ENCODE results near the gene STARD10. TPM values are rescaled to one million over a fixed set of nuclear protein-coding genes. Genes with fewer than 3 reads are reported as not detected.

STARD10 gene
- total RNA-seq, 4 donors from 2014 or later = 42.2 to 83.1 (median 49.4) TPM

GRCh38 chr11:72725724-72726028 is 68.2 kb downstream of the STARD10 start:
- no peak overlapping the region for H3K4me3 ChIP-seq
- peaks cover 0 to 11% (median 0%) of the 10 kb centered on the region in 3 donors for H3K36me3 ChIP-seq
- no peaks in the 10 kb centered on the region for H3K9me3 ChIP-seq
- H3K4me1 ChIP-seq = peaks cover 16 to 51% (median 29%) of the 10 kb centered on the region in 3 donors
- no peaks in the 10 kb centered on the region for H3K27me3 ChIP-seq
- intact Hi-C loops (cut with DNase I) = loop anchor here (5.0 kb wide), 2 partner anchors 67 to 452 kb away; partner anchors contain the start of gene STARD10
- TF ChIP-seq POLR2A (IDR thresholded peaks at IDR 0.05) (no peak), CTCF (IDR thresholded peaks at IDR 0.05) (no peak)
- peak overlapping the region in 1 of 4 donors; percentile 48 for H3K27ac ChIP-seq
- 76 to 83% methylated on average over 4 of the region's 4 CpGs for whole genome bisulfite sequencing, 2 donors
- no peak for DNase-seq

- intact Hi-C loops (cut with DNase I) = loop anchor here (5.0 kb wide), 2 partner anchors 67 to 452 kb away; partner anchors contain the start of gene STARD10
- Histone ChIP-seq H3K4me3 (no peak overlapping the region), H3K27ac (peak overlapping the region in 3 of 4 donors; percentile 3 to 92 (median 48)), H3K36me3 (peaks cover 0 to 11% (median 0%) of the 10 kb centered on the region in 3 donors), H3K27me3 (no peaks in the 10 kb centered on the region), H3K9me3 (no peaks in the 10 kb centered on the region), H3K4me1 (peaks cover 22 to 57% (median 35%) of the 10 kb centered on the region in 3 donors)
- no peak for DNase-seq
- 44 to 50% methylated on average over 6 to 8 of the region's 9 CpGs for WGBS, 2 donors
- TF ChIP-seq CTCF (IDR thresholded peaks at IDR 0.05) (peak; percentile 85 to 95 (median 91)), POLR2A (IDR thresholded peaks at IDR 0.05) (no peak)
Measured at GRCh38 chr11:72724851-72725723, 68.8 kb downstream of the STARD10 start.

GRCh38 chr11:72724021-72724551 is 69.8 kb downstream of the STARD10 start:
- Histone ChIP-seq H3K36me3 (peaks cover 0 to 11% (median 0%) of the 10 kb centered on the region in 3 donors), H3K27ac (peak overlapping the region in 2 of 4 donors; percentile 92 to 97), H3K4me1 (peaks cover 31 to 67% (median 45%) of the 10 kb centered on the region in 3 donors), H3K27me3 (no peaks in the 10 kb centered on the region), H3K4me3 (no peak overlapping the region), H3K9me3 (no peaks in the 10 kb centered on the region)
- DNase-seq = no peak
- intact Hi-C loops (cut with DNase I) = no loop called here
- TF ChIP-seq CTCF (IDR thresholded peaks at IDR 0.05) (no peak), POLR2A (IDR thresholded peaks at IDR 0.05) (no peak)
- whole genome bisulfite sequencing, 2 donors = 52 to 100% methylated on average over 1 to 4 of the region's 5 CpGs

GRCh38 chr11:72723508-72723907 is 70.3 kb downstream of the STARD10 start:
- Histone ChIP-seq H3K36me3 (peaks cover 0 to 14% (median 0%) of the 10 kb centered on the region in 3 donors), H3K27ac (peak overlapping the region; percentile 77 to 97 (median 92)), H3K4me3 (no peak overlapping the region), H3K9me3 (no peaks in the 10 kb centered on the region), H3K27me3 (no peaks in the 10 kb centered on the region), H3K4me1 (peaks cover 36 to 73% (median 49%) of the 10 kb centered on the region in 3 donors)
- intact Hi-C loops (cut with DNase I) = no loop called here
- WGBS, 2 donors = 46 to 62% methylated on average over 6 to 9 of the region's 9 CpGs
- no peak for TF ChIP-seq POLR2A (IDR thresholded peaks at IDR 0.05)
- no peak for TF ChIP-seq CTCF (IDR thresholded peaks at IDR 0.05)
- DNase-seq = no peak

All from esophagus squamous epithelium (tissue), 5 donors.